SH-SY5Y (cell line): ENCODE results near the gene RAB11B.

Experiments used
- GATA2 ChIP-seq: IDR thresholded peaks from 2 replicates; pipeline ENCODE4 v1.6.1; 2011; ENCODE audit warnings: mild to moderate bottlenecking, low read depth, low read length
- GATA3 ChIP-seq: IDR thresholded peaks from 2 replicates; pipeline ENCODE4 v1.6.1; 2011; ENCODE audit warnings: low read depth, mild to moderate bottlenecking, low read length, moderate library complexity

DNA sequence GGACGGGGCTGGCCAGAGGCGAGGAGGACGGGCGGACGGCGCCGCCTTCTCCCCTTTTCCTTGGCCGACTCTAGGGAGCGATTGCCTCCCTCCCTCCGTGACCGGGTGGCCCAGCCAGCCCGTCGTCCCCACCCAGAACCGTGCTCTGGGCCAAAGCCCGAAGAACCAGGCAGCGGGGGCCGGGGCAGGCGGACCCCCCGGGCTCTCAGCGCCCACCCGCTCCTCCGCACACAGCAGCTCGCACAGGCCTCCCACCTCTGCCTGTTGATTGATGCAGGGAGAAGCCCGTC is 13.6 kb downstream of the RAB11B start:
- TF ChIP-seq GATA3 (no peak), GATA2 (no peak)
